Right atrium auricular region (tissue), 2 donors: ENCODE data around the gene LRIG2. TPM values are rescaled to one million over a fixed set of nuclear protein-coding genes. Genes with fewer than 3 reads are reported as not detected.
A peak's percentile ranks its signal among the peaks of the same experiment; 100 is the strongest.

Experiments
- DNase-seq: peaks from one replicate; pipeline ENCODE4 v3.0.0-alpha.2; 2019; ENCODE audit warnings: low spot score
- H3K27ac ChIP-seq, 2 donors: fragments of 200-600 bp; sonication (generic); 1 replicate in 1 of 2; 2 replicates in 1 of 2; pipeline ENCODE4 v1.5.1; 2016 to 2019
- H3K27me3 ChIP-seq, 2 donors: fragments of 200-600 bp; sonication (generic); one replicate each; pipeline versions ENCODE4 v1.5.1 to v1.6.0; 2017 to 2019
- H3K36me3 ChIP-seq: fragments of 200-600 bp; sonication (generic); one replicate; pipeline ENCODE4 v1.5.1; 2016
- H3K4me1 ChIP-seq, 2 donors: fragments of 200-600 bp; sonication (generic); one replicate each; pipeline versions ENCODE4 v1.5.1 to v1.6.0; 2017 to 2019
- H3K4me3 ChIP-seq, 2 donors: fragments of 200-600 bp; sonication (generic); 1 replicate in 1 of 2; 2 replicates in 1 of 2; pipeline ENCODE4 v1.5.1; 2017 to 2019; ENCODE audit warnings: mild to moderate bottlenecking in 1 of 2, moderate library complexity in 1 of 2
- H3K9me3 ChIP-seq, 2 donors: fragments of 200-600 bp; sonication (generic); one replicate each; pipeline ENCODE4 v1.5.1; 2019
- total RNA-seq, 2 donors: library from RNA; depleted of rRNA; stranded (reverse); fragments of >200 nt; gene quantifications; one replicate each; pipeline ENCODE4 v1.1.0, GENCODE V29; 2016
- TF ChIP-seq, protein P1 (sequence below), 2 donors: fragments of 200-600 bp; sonication (generic); IDR thresholded peaks; one replicate each; pipeline ENCODE4 v1.5.1; 2019; ENCODE audit warnings: antibody characterized with exemption in 2 of 2

Gene LRIG2
- total RNA-seq, 2 donors from 2014 or later: 7.1 to 10.4 TPM

DNA sequence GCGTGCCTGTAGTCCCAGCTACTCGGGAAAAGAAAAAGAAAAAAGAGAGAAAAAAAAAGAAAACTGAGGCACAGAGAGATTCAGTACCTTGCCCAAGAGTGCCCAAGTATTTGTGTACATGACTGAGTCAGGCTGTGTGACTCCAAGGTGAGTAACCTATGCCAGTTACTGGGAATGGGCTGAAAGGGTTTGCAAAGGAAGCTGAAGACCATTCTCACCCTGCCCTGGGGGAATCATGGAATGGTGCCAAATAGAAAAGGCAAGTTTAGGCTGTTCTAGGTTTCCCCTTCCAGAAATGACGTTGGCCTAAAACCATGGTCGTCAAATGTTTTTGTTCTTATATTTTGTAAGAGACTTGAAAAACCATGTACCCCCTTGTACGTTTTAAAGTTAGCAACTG lies 37.9 kb upstream of the LRIG2 start:
- H3K27ac ChIP-seq: no peak overlapping the region
- TF ChIP-seq, protein P1, sequence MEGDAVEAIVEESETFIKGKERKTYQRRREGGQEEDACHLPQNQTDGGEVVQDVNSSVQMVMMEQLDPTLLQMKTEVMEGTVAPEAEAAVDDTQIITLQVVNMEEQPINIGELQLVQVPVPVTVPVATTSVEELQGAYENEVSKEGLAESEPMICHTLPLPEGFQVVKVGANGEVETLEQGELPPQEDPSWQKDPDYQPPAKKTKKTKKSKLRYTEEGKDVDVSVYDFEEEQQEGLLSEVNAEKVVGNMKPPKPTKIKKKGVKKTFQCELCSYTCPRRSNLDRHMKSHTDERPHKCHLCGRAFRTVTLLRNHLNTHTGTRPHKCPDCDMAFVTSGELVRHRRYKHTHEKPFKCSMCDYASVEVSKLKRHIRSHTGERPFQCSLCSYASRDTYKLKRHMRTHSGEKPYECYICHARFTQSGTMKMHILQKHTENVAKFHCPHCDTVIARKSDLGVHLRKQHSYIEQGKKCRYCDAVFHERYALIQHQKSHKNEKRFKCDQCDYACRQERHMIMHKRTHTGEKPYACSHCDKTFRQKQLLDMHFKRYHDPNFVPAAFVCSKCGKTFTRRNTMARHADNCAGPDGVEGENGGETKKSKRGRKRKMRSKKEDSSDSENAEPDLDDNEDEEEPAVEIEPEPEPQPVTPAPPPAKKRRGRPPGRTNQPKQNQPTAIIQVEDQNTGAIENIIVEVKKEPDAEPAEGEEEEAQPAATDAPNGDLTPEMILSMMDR (IDR thresholded peaks at IDR 0.05): no peak
- DNase-seq: peak; percentile 9
- H3K4me3 ChIP-seq: no peak overlapping the region
- no peaks in the 10 kb centered on the region for H3K36me3 ChIP-seq
- H3K9me3 ChIP-seq: no peaks in the 10 kb centered on the region
- no peaks in the 10 kb centered on the region for H3K27me3 ChIP-seq
- no peaks in the 10 kb centered on the region for H3K4me1 ChIP-seq

DNA sequence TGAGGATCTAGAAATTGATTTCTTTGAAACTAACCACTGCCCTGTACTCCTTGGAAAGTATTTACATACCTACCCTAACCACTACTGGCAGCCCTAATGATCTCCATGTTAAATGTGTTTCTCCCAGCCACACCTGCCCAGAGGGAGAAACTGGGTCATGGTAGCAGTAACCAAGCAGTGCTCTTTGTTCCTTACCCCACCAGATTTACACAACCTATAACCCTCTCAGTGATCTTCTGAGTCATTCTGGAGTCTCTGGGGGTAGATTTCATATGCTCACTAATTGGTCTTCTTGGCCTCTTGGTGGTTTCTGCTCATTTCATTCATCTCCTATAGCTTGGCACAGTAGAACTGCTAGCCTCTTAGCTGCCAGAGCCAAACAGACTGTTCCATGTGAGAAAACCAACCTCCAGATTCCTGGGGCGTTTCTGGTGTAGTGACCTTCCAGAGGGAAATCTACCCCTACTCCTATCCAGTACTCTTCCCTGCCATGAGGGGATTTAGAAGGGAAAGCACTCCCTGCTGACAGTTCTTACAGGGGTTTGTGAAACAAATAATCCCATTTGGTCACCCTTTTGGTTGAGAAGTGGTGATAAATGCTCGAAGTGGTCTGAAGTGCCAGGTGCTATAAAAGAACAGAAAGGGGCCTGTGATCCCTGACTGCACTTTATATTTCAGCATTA lies 36.2 kb upstream of the LRIG2 start:
- Histone ChIP-seq H3K4me3 (no peak overlapping the region), H3K27ac (no peak overlapping the region), H3K27me3 (no peaks in the 10 kb centered on the region), H3K36me3 (no peaks in the 10 kb centered on the region), H3K4me1 (no peaks in the 10 kb centered on the region), H3K9me3 (no peaks in the 10 kb centered on the region)
- TF ChIP-seq, protein P1 (IDR thresholded peaks at IDR 0.05): no peak
- no peak for DNase-seq

DNA sequence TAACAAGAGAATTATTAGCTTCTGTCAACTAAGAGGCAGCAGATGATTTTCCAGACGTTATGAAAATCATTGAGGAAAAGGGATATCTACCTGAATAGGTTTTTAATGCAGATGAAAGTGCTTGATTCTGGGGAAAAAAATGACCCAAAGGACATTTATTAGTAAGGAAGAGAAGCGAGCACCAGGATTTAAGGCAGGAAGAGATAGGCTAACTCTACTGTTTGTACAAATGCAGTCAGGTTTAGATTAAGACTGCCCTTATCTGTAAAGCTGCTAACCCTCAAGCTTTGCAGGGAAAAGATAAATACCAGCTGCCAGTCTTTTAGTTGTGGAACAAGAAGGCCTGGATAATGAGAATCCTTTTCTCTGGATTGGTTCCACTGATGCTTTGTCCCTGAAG lies 33.0 kb upstream of the LRIG2 start:
- Histone ChIP-seq H3K27ac (no peak overlapping the region), H3K27me3 (no peaks in the 10 kb centered on the region), H3K4me1 (peaks cover 0 to 19% of the 10 kb centered on the region in 2 donors), H3K9me3 (no peaks in the 10 kb centered on the region), H3K4me3 (no peak overlapping the region), H3K36me3 (no peaks in the 10 kb centered on the region)
- TF ChIP-seq, protein P1 (IDR thresholded peaks at IDR 0.05): no peak
- DNase-seq: no peak

DNA sequence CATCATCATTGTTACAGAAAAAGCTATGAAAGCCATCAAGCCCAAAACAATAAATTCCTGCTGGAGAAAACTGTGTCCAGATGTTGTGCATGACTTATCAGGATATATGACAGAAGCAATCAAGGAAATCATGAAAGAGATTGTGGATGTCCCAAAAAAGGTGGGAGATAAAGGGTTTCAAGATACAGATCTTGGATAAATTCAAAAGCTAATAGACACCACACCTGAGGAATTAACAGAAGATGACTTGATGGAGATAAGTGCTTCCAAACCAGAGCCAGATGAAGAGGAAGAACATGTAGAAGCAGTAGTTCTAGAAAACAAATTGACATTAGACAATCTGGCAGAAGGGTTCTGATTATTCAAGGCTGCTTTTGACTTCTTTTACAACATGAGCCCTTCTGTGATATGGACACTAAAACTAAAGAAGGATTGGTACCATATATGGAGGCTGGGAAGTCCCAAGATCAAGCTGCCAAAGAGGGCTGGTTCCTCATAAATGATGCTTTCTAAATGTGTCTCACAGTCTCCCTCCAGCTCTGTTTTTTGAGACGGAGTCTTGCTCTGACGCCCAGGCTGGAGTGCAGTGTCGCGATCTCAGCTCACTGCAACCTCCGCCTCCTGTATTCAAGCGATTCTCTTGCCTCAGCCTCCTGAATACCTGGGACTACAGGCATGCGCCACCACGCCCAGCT lies 32.1 kb upstream of the LRIG2 start:
- H3K4me3 ChIP-seq: no peak overlapping the region
- no peaks in the 10 kb centered on the region for H3K36me3 ChIP-seq
- no peaks in the 10 kb centered on the region for H3K27me3 ChIP-seq
- no peaks in the 10 kb centered on the region for H3K9me3 ChIP-seq
- peak; percentile 30 for DNase-seq
- H3K4me1 ChIP-seq: peaks cover 0 to 19% of the 10 kb centered on the region in 2 donors
- TF ChIP-seq, protein P1 (IDR thresholded peaks at IDR 0.05): no peak
- H3K27ac ChIP-seq: no peak overlapping the region

DNA sequence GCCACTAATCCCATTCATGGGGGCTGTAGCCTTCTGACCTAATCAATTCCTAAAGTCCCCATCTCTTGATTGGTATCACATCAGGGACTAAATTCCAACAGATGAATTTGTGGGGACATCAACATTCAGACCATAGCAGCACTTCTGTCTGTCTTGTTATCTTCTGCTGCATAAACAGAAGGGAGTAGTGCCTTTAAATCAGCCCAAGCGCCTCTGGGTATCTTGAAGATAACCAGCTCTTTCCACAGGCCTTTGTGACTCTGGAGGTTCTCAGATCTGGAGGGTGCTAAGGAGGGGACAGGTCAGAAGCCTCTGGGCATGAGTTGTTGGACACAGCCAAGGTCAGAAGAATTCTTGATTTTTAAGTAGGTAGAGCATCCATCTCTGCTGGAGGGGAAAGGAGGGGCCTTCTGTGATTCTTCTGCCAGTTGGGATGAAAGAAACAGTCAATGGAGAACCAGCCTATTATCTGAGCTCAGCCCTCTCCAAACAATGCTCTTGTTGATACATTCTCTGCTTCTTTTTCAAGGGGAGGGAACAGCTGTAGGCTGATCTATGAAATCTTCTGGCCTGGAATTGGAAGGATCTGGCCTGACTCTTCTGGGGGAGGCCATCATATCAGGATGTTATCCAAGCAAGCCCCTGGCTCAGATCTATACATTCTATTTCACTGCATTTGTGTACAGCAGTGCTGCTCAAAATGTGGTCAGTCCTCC lies 31.3 kb upstream of the LRIG2 start:
- TF ChIP-seq, protein P1 (IDR thresholded peaks at IDR 0.05): no peak
- H3K4me3 ChIP-seq: no peak overlapping the region
- DNase-seq: peak; percentile 30
- H3K27ac ChIP-seq: no peak overlapping the region
- no peaks in the 10 kb centered on the region for H3K36me3 ChIP-seq
- H3K4me1 ChIP-seq: peaks cover 0 to 19% of the 10 kb centered on the region in 2 donors
- no peaks in the 10 kb centered on the region for H3K27me3 ChIP-seq
- no peaks in the 10 kb centered on the region for H3K9me3 ChIP-seq
